Skeletal muscle tissue (tissue), 4 donors: Measurements from ENCODE around the gene C10orf67. TPM values are rescaled to one million over a fixed set of nuclear protein-coding genes. Genes with fewer than 3 reads are reported as not detected.

Source experiments
- H3K27ac ChIP-seq: one replicate; pipeline ENCODE4 v1.7.0; 2013; ENCODE audit warnings: mild to moderate bottlenecking, low read depth, low read length, inconsistent platforms
- H3K27me3 ChIP-seq, 3 donors: one replicate each; pipeline ENCODE4 v1.7.0; 2013; ENCODE audit warnings: low read length in 3 of 3; ENCODE audit not compliant: control insufficient read depth in 3 of 3, insufficient read depth in 3 of 3
- H3K36me3 ChIP-seq, 3 donors: one replicate each; pipeline ENCODE4 v1.7.0; 2013; ENCODE audit warnings: low read length in 3 of 3; ENCODE audit not compliant: control insufficient read depth in 3 of 3, insufficient read depth in 3 of 3
- H3K4me1 ChIP-seq, 3 donors: one replicate each; pipeline ENCODE4 v1.7.0; 2013; ENCODE audit warnings: low read length in 3 of 3, mild to moderate bottlenecking in 3 of 3; ENCODE audit not compliant: control insufficient read depth in 3 of 3, insufficient read depth in 3 of 3
- H3K4me3 ChIP-seq, 3 donors: one replicate each; pipeline ENCODE4 v1.7.0; 2013; ENCODE audit warnings: low read length in 3 of 3
- H3K9ac ChIP-seq, 3 donors: one replicate each; pipeline ENCODE4 v1.7.0; 2013; ENCODE audit warnings: low read length in 3 of 3, mild to moderate bottlenecking in 3 of 3, moderate library complexity in 2 of 3, low read depth in 1 of 3
- H3K9me3 ChIP-seq, 3 donors: one replicate each; pipeline ENCODE4 v1.7.0; 2013; ENCODE audit warnings: low read length in 3 of 3; ENCODE audit not compliant: control insufficient read depth in 3 of 3
- total RNA-seq: library from RNA; depleted of rRNA; stranded (reverse); fragments of >200 nt; gene quantifications from one replicate; pipeline ENCODE4 v1.2.3, GENCODE V29; 2014
- donor health status: Osteomylitis.

The C10orf67 gene
- total RNA-seq, 1 donor from 2014 or later, result under 0.01 TPM

GRCh38 chr10:23186697-23187096 is 157.9 kb downstream of the C10orf67 start:
- H3K4me1 ChIP-seq, result no peaks in the 10 kb centered on the region
- no peak overlapping the region for H3K4me3 ChIP-seq
- no peaks in the 10 kb centered on the region for H3K36me3 ChIP-seq
- peaks cover 30 to 45% (median 38%) of the 10 kb centered on the region in 3 donors for H3K27me3 ChIP-seq
- no peak overlapping the region for H3K9ac ChIP-seq
- H3K9me3 ChIP-seq, result no peaks in the 10 kb centered on the region
- H3K27ac ChIP-seq, result no peak overlapping the region

GRCh38 chr10:23186178-23186577 is 158.4 kb downstream of the C10orf67 start:
- Histone ChIP-seq H3K36me3 (no peaks in the 10 kb centered on the region), H3K4me3 (no peak overlapping the region), H3K9ac (no peak overlapping the region), H3K9me3 (no peaks in the 10 kb centered on the region), H3K4me1 (no peaks in the 10 kb centered on the region), H3K27me3 (peaks cover 25 to 40% (median 33%) of the 10 kb centered on the region in 3 donors), H3K27ac (no peak overlapping the region)

- Histone ChIP-seq H3K27ac (no peak overlapping the region), H3K9me3 (peaks cover 0 to 2% (median 0%) of the 10 kb centered on the region in 3 donors), H3K27me3 (peaks cover 54 to 70% (median 57%) of the 10 kb centered on the region in 3 donors), H3K4me3 (no peak overlapping the region), H3K4me1 (peaks cover 0 to 4% (median 4%) of the 10 kb centered on the region in 3 donors), H3K36me3 (no peaks in the 10 kb centered on the region), H3K9ac (no peak overlapping the region)
Observed at GRCh38 chr10:23174977-23175512, 169.6 kb downstream of the C10orf67 start.

GRCh38 chr10:23174074-23174976 is 170.3 kb downstream of the C10orf67 start:
- Histone ChIP-seq H3K9me3 (peaks cover 0 to 2% (median 0%) of the 10 kb centered on the region in 3 donors), H3K4me1 (peaks cover 0 to 4% (median 4%) of the 10 kb centered on the region in 3 donors), H3K4me3 (peak overlapping the region in 2 of 3 donors; percentile 21 to 35), H3K9ac (no peak overlapping the region), H3K27me3 (peaks cover 55 to 76% (median 58%) of the 10 kb centered on the region in 3 donors), H3K36me3 (no peaks in the 10 kb centered on the region), H3K27ac (no peak overlapping the region)

- peaks cover 0 to 4% (median 4%) of the 10 kb centered on the region in 3 donors for H3K4me1 ChIP-seq
- H3K27ac ChIP-seq, result no peak overlapping the region
- H3K36me3 ChIP-seq, result no peaks in the 10 kb centered on the region
- H3K9ac ChIP-seq, result no peak overlapping the region
- H3K4me3 ChIP-seq, result peak overlapping the region in 2 of 3 donors; percentile 21 to 35
- H3K27me3 ChIP-seq, result peaks cover 55 to 75% (median 57%) of the 10 kb centered on the region in 3 donors
- peaks cover 0 to 2% (median 0%) of the 10 kb centered on the region in 3 donors for H3K9me3 ChIP-seq
Observed at GRCh38 chr10:23173214-23174073, 171.2 kb downstream of the C10orf67 start.

GRCh38 chr10:23172429-23173213 is 172.0 kb downstream of the C10orf67 start:
- no peak overlapping the region for H3K4me3 ChIP-seq
- peaks cover 50 to 69% (median 59%) of the 10 kb centered on the region in 3 donors for H3K27me3 ChIP-seq
- H3K9me3 ChIP-seq, result peaks cover 0 to 2% (median 0%) of the 10 kb centered on the region in 3 donors
- no peak overlapping the region for H3K9ac ChIP-seq
- H3K4me1 ChIP-seq, result peaks cover 0 to 4% (median 4%) of the 10 kb centered on the region in 3 donors
- no peak overlapping the region for H3K27ac ChIP-seq
- H3K36me3 ChIP-seq, result no peaks in the 10 kb centered on the region

GRCh38 chr10:23171232-23171876 is 173.2 kb downstream of the C10orf67 start:
- H3K27me3 ChIP-seq, result peaks cover 43 to 64% (median 56%) of the 10 kb centered on the region in 3 donors

GRCh38 chr10:23158370-23158769 is 186.2 kb downstream of the C10orf67 start:
- Histone ChIP-seq H3K4me3 (peak overlapping the region in 1 of 3 donors; percentile 17), H3K36me3 (no peaks in the 10 kb centered on the region), H3K9ac (no peak overlapping the region)

More at GRCh38 chr10:23171232-23171876, 173.2 kb downstream of the C10orf67 start:
- H3K9me3 ChIP-seq, result peaks cover 0 to 2% (median 0%) of the 10 kb centered on the region in 3 donors
- peaks cover 0 to 4% (median 4%) of the 10 kb centered on the region in 3 donors for H3K4me1 ChIP-seq
- no peaks in the 10 kb centered on the region for H3K36me3 ChIP-seq
- H3K27ac ChIP-seq, result no peak overlapping the region
- no peak overlapping the region for H3K9ac ChIP-seq
- H3K4me3 ChIP-seq, result no peak overlapping the region

More at GRCh38 chr10:23158370-23158769, 186.2 kb downstream of the C10orf67 start:
- no peaks in the 10 kb centered on the region for H3K9me3 ChIP-seq
- H3K27ac ChIP-seq, result no peak overlapping the region
- H3K4me1 ChIP-seq, result peaks cover 0 to 2% (median 0%) of the 10 kb centered on the region in 3 donors
- peaks cover 5 to 15% (median 7%) of the 10 kb centered on the region in 3 donors for H3K27me3 ChIP-seq
